ENCODE results near the gene ADAM22. TPM values are rescaled to one million over a fixed set of nuclear protein-coding genes. Genes with fewer than 3 reads are reported as not detected.

Gene ADAM22
- total and polyA plus RNA-seq, 9 donors: 1.0 to 18.0 (median 5.5) TPM

GRCh38 chr7:88014581-88014980 lies 80.5 kb downstream of the ADAM22 start:
- H3K4me3 ChIP-seq: no peak overlapping the region
- intact Hi-C loops (cut with DNase I): no loop called here
- H3K27me3 ChIP-seq: no peaks in the 10 kb centered on the region
- no peak for DNase-seq
- H3K9me3 ChIP-seq: no peaks in the 10 kb centered on the region
- H3K4me1 ChIP-seq (ENCODE audit: insufficient read depth): no peaks in the 10 kb centered on the region
- no peak for TF ChIP-seq EP300 (IDR thresholded peaks at IDR 0.05)
- TF ChIP-seq CTCF (IDR thresholded peaks at IDR 0.05): no peak
- no peak for TF ChIP-seq POLR2A (IDR thresholded peaks at IDR 0.05)
- H3K36me3 ChIP-seq: no peaks in the 10 kb centered on the region
- no peak overlapping the region for H3K27ac ChIP-seq
- WGBS, 3 donors: 66 to 97% (median 92%) methylated on average over 2 of the region's 2 CpGs

GRCh38 chr7:88015309-88015708 lies 81.3 kb downstream of the ADAM22 start:
- H3K27me3 ChIP-seq: no peaks in the 10 kb centered on the region
- DNase-seq: no peak
- no peak overlapping the region for H3K4me3 ChIP-seq
- TF ChIP-seq POLR2A (IDR thresholded peaks at IDR 0.05) (no peak), CTCF (IDR thresholded peaks at IDR 0.05) (no peak), EP300 (IDR thresholded peaks at IDR 0.05) (no peak)
- H3K9me3 ChIP-seq: no peaks in the 10 kb centered on the region
- H3K4me1 ChIP-seq (ENCODE audit: insufficient read depth): no peaks in the 10 kb centered on the region
- H3K36me3 ChIP-seq: no peaks in the 10 kb centered on the region
- WGBS, 3 donors: 5 to 15% (median 10%) methylated on average over 1 of the region's 1 CpG
- no peak overlapping the region for H3K27ac ChIP-seq
- intact Hi-C loops (cut with DNase I): no loop called here

GRCh38 chr7:88018501-88018900 lies 84.5 kb downstream of the ADAM22 start:
- Histone ChIP-seq H3K27me3 (no peaks in the 10 kb centered on the region), H3K36me3 (no peaks in the 10 kb centered on the region), H3K4me1 (ENCODE audit: insufficient read depth) (no peaks in the 10 kb centered on the region), H3K4me3 (no peak overlapping the region), H3K9me3 (no peaks in the 10 kb centered on the region), H3K27ac (no peak overlapping the region)
- TF ChIP-seq CTCF (IDR thresholded peaks at IDR 0.05): no peak
- TF ChIP-seq EP300 (IDR thresholded peaks at IDR 0.05): no peak
- TF ChIP-seq POLR2A (IDR thresholded peaks at IDR 0.05): no peak
- 96 to 100% (median 100%) methylated on average over 1 of the region's 1 CpG for WGBS, 3 donors
- DNase-seq: no peak
- intact Hi-C loops (cut with DNase I): no loop called here

GRCh38 chr7:88020953-88021665 lies 87.1 kb downstream of the ADAM22 start:
- Histone ChIP-seq H3K4me3 (no peak overlapping the region), H3K27ac (no peak overlapping the region), H3K36me3 (no peaks in the 10 kb centered on the region), H3K9me3 (no peaks in the 10 kb centered on the region), H3K27me3 (no peaks in the 10 kb centered on the region), H3K4me1 (ENCODE audit: insufficient read depth) (no peaks in the 10 kb centered on the region)
- 69 to 77% (median 71%) methylated on average over 2 of the region's 2 CpGs for WGBS, 3 donors
- TF ChIP-seq POLR2A (IDR thresholded peaks at IDR 0.05): no peak
- TF ChIP-seq CTCF (IDR thresholded peaks at IDR 0.05): no peak
- TF ChIP-seq EP300 (IDR thresholded peaks at IDR 0.05): no peak
- intact Hi-C loops (cut with DNase I): no loop called here
- DNase-seq: no peak

Measured in ovary (tissue), 9 donors.